H1 (cell line): Measurements from ENCODE around the gene TMEM222. TPM values are rescaled to one million over a fixed set of nuclear protein-coding genes. Genes with fewer than 3 reads are reported as not detected.

Experiments
- CTCF ChIA-PET: fragments of 300-600 bp; sonication (Branson Sonifier 250); formaldehyde crosslinking; loops from one replicate; lab custom pipeline; 2021; ENCODE audit not compliant: partially characterized antibody; lab: Charles Lee
- POLR2A ChIA-PET: fragments of 300-600 bp; sonication (Branson Sonifier 250); formaldehyde crosslinking; loops from one replicate; lab custom pipeline; 2021; ENCODE audit warnings: inconsistent platforms; ENCODE audit not compliant: partially characterized antibody; lab: Charles Lee
- DNase-seq, 2 experiments: peaks; one replicate each; pipeline versions ENCODE4 v3.0.0 to v3.0.0-alpha.2; 2010 to 2022; ENCODE audit warnings: low spot score in 2 of 2, low read depth in 1 of 2, mixed read lengths in 1 of 2
- FAIRE-seq: peaks from 2 replicates; lab custom pipeline; 2011; peaks lifted over from hg19 to GRCh38; lab: Jason Lieb, UNC
- H2AFZ ChIP-seq: 2 replicates; pipeline ENCODE4 v1.8.1; 2012; ENCODE audit warnings: low read length, inconsistent platforms
- H2AK5ac ChIP-seq: 2 replicates; pipeline ENCODE4 v1.6.1; 2013; ENCODE audit warnings: low read depth, low read length
- H2BK120ac ChIP-seq: replicated peaks from 2 replicates; pipeline ENCODE3; 2013; ENCODE audit warnings: low read depth, low read length, inconsistent platforms
- H2BK12ac ChIP-seq: 2 replicates; pipeline ENCODE4 v1.6.1; 2013; ENCODE audit warnings: low read depth, low read length
- H2BK15ac ChIP-seq: 2 replicates; pipeline ENCODE4 v1.6.1; 2013; ENCODE audit warnings: low read length
- H2BK20ac ChIP-seq: 2 replicates; pipeline ENCODE4 v1.6.1; 2013; ENCODE audit warnings: low read length
- H2BK5ac ChIP-seq: 2 replicates; pipeline ENCODE4 v1.6.1; 2013; ENCODE audit warnings: low read depth, low read length
- H3K14ac ChIP-seq: 2 replicates; pipeline ENCODE4 v1.6.1; 2013; ENCODE audit warnings: inconsistent platforms; ENCODE audit not compliant: insufficient read length
- H3K18ac ChIP-seq: 2 replicates; pipeline ENCODE4 v1.6.1; 2013; ENCODE audit warnings: low read length; ENCODE audit errors: extremely low read depth
- H3K23ac ChIP-seq: 2 replicates; pipeline ENCODE4 v1.6.1; 2013; ENCODE audit warnings: inconsistent platforms; ENCODE audit not compliant: insufficient read length
- H3K23me2 ChIP-seq: 2 replicates; pipeline ENCODE4 v1.6.1; 2013; ENCODE audit warnings: low read depth, low read length
- H3K27ac ChIP-seq: 2 replicates; pipeline ENCODE4 v1.6.1; 2011; ENCODE audit warnings: low read depth, low read length, inconsistent platforms
- H3K27me3 ChIP-seq, 4 experiments: replicated peaks in 1 of 4; 1 replicate in 1 of 4; 2 replicates in 3 of 4; pipeline versions ENCODE4 v1.6.1 to v1.8.1; 2011 to 2013; ENCODE audit warnings: low read length in 3 of 4, mild to moderate bottlenecking in 3 of 4, inconsistent platforms in 2 of 4, mixed read lengths in 2 of 4, moderate library complexity in 1 of 4; ENCODE audit not compliant: control insufficient read depth in 3 of 4, insufficient read depth in 3 of 4; ENCODE audit errors: extremely low read depth in 1 of 4
- H3K36me3 ChIP-seq, 4 experiments: 2 replicates each; pipeline versions ENCODE4 v1.6.1 to v1.8.1; 2011 to 2013; ENCODE audit warnings: mild to moderate bottlenecking in 4 of 4, low read length in 3 of 4, moderate library complexity in 2 of 4, control low read depth in 1 of 4, inconsistent platforms in 1 of 4; ENCODE audit not compliant: insufficient read depth in 4 of 4, control insufficient read depth in 2 of 4
- H3K4ac ChIP-seq: replicated peaks from 2 replicates; pipeline ENCODE3; 2013; ENCODE audit warnings: low read length, low read depth, mixed read lengths, inconsistent platforms; ENCODE audit not compliant: insufficient read length
- H3K4me1 ChIP-seq, 4 experiments: replicated peaks in 1 of 4; 1 replicate in 1 of 4; 2 replicates in 3 of 4; pipeline versions ENCODE4 v1.6.1 to v1.8.1; 2011 to 2013; ENCODE audit warnings: low read length in 3 of 4, inconsistent platforms in 2 of 4, mixed read lengths in 1 of 4; ENCODE audit not compliant: insufficient read depth in 4 of 4, control insufficient read depth in 3 of 4
- H3K4me2 ChIP-seq, 2 experiments: 2 replicates each; pipeline versions ENCODE4 v1.6.1 to v1.8.1; 2011 to 2013; ENCODE audit warnings: low read depth in 2 of 2, low read length in 2 of 2, control low read depth in 1 of 2, inconsistent platforms in 1 of 2, mild to moderate bottlenecking in 1 of 2; ENCODE audit not compliant: insufficient read depth in 1 of 2
- H3K4me3 ChIP-seq, 4 experiments: fragments of 200-600, 300-600 bp in 1 of 4; sonication (generic), shearing (Covaris generic), sonication (Bioruptor Twin) in 1 of 4; 2 replicates each; pipeline versions ENCODE4 v1.5.1 to v1.8.1; 2011 to 2016; ENCODE audit warnings: low read length in 4 of 4, low read depth in 3 of 4, control low read depth in 2 of 4, inconsistent platforms in 2 of 4, mild to moderate bottlenecking in 2 of 4, mixed read lengths in 1 of 4, moderate library complexity in 1 of 4; ENCODE audit not compliant: insufficient read depth in 2 of 4; ENCODE audit errors: extremely low read depth in 1 of 4
- H3K56ac ChIP-seq: replicated peaks from 2 replicates; pipeline ENCODE3; 2013; ENCODE audit warnings: low read depth, mild to moderate bottlenecking, mixed read lengths, low read length, inconsistent platforms; ENCODE audit not compliant: insufficient read length
- H3K79me1 ChIP-seq: 2 replicates; pipeline ENCODE4 v1.6.1; 2013; ENCODE audit warnings: low read depth, low read length, control low read depth
- H3K79me2 ChIP-seq, 2 experiments: 2 replicates each; pipeline versions ENCODE4 v1.6.1 to v1.8.1; 2012 to 2013; ENCODE audit warnings: low read length in 2 of 2, mild to moderate bottlenecking in 2 of 2, inconsistent platforms in 1 of 2; ENCODE audit not compliant: insufficient read depth in 2 of 2, control insufficient read depth in 1 of 2
- H3K9ac ChIP-seq, 4 experiments: replicated peaks in 1 of 4; 1 replicate in 1 of 4; 2 replicates in 3 of 4; pipeline versions ENCODE4 v1.6.1 to v1.8.1; 2011 to 2013; ENCODE audit warnings: low read depth in 3 of 4, low read length in 3 of 4, control low read depth in 2 of 4, mild to moderate bottlenecking in 2 of 4, moderate library complexity in 2 of 4, inconsistent platforms in 1 of 4; ENCODE audit errors: extremely low read depth in 1 of 4
- H3K9me3 ChIP-seq, 2 experiments: 2 replicates each; pipeline versions ENCODE4 v1.6.1 to v1.8.1; 2012 to 2013; ENCODE audit warnings: mild to moderate bottlenecking in 2 of 2, moderate library complexity in 2 of 2, control low read depth in 1 of 2, inconsistent platforms in 1 of 2, low read depth in 1 of 2, low read length in 1 of 2, mixed read lengths in 1 of 2; ENCODE audit not compliant: insufficient read depth in 2 of 2
- H4K20me1 ChIP-seq, 2 experiments: replicated peaks in 1 of 2; 2 replicates each; pipeline versions ENCODE3 to v1.8.1; 2011 to 2013; ENCODE audit warnings: inconsistent platforms in 2 of 2, low read length in 2 of 2, mild to moderate bottlenecking in 1 of 2; ENCODE audit not compliant: insufficient read depth in 2 of 2, control insufficient read depth in 1 of 2
- H4K5ac ChIP-seq: 2 replicates; pipeline ENCODE4 v1.6.1; 2013; ENCODE audit warnings: low read length, low read depth, mixed read lengths, inconsistent platforms; ENCODE audit not compliant: insufficient read length
- H4K8ac ChIP-seq: 2 replicates; pipeline ENCODE4 v1.8.0; 2013; ENCODE audit warnings: mild to moderate bottlenecking, moderate library complexity, low read length, inconsistent platforms; ENCODE audit not compliant: insufficient read depth; ENCODE audit errors: extremely low read depth
- H4K91ac ChIP-seq: replicated peaks from 2 replicates; pipeline ENCODE3; 2013; ENCODE audit warnings: low read length, mixed read lengths, inconsistent platforms; ENCODE audit not compliant: insufficient read length
- ATF2 ChIP-seq: IDR thresholded peaks from 2 replicates; pipeline ENCODE4 v1.6.1; 2012; ENCODE audit warnings: low read length, inconsistent platforms
- CBX5 ChIP-seq: fragments of 300-800, 300-1000 bp; sonication (generic); IDR thresholded peaks from 2 replicates; pipeline ENCODE4 v1.7.1; 2016; ENCODE audit warnings: antibody characterized with exemption, low read length, low read depth
- EGR1 ChIP-seq: IDR thresholded peaks from 2 replicates; pipeline ENCODE4 v1.6.1; 2011; ENCODE audit warnings: low read depth, low read length, borderline replicate concordance
- MAX ChIP-seq: IDR thresholded peaks from 2 replicates; pipeline ENCODE4 v1.6.1; 2012; ENCODE audit warnings: inconsistent platforms
- RAD21 ChIP-seq, 2 experiments: IDR thresholded peaks in 1 of 2; conservative IDR thresholded peaks in 1 of 2; 2 replicates each; pipeline ENCODE4 v1.6.1; 2011; ENCODE audit warnings: low read depth in 2 of 2, low read length in 2 of 2, improper control_type of control experiment in 1 of 2, inconsistent platforms in 1 of 2, mild to moderate bottlenecking in 1 of 2, moderate library complexity in 1 of 2
- RFX5 ChIP-seq: IDR thresholded peaks from 2 replicates; pipeline ENCODE4 v1.6.1; 2011; ENCODE audit warnings: low read depth, low read length, improper control_type of control experiment, borderline replicate concordance
- SRF ChIP-seq: IDR thresholded peaks from 2 replicates; pipeline ENCODE4 v1.6.1; 2011; ENCODE audit warnings: mild to moderate bottlenecking, low read depth, low read length, moderate library complexity
- SUZ12 ChIP-seq: fragments of 200-600 bp; sonication (generic); IDR thresholded peaks from 2 replicates; pipeline ENCODE4 v1.6.1; 2012; ENCODE audit warnings: mild to moderate bottlenecking, inconsistent platforms, low read length, moderate library complexity, mixed read lengths
- WGBS, 2 experiments: shearing (Covaris generic) in 1 of 2; methylation state at CpG; one replicate each; pipeline versions ENCODE4 v1.1.6 to v1.1.7; 2013 to 2015; ENCODE audit warnings: low lambda C conversion rate in 2 of 2, mixed read lengths in 2 of 2, inconsistent platforms in 1 of 2, low coverage in 1 of 2, missing lambda C conversion rate in 1 of 2; ENCODE audit not compliant: insufficient replicate concordance in 2 of 2, insufficient coverage in 1 of 2, insufficient read length in 1 of 2; ENCODE audit errors: extremely low coverage in 1 of 2, missing lambda C conversion rate in 1 of 2; 5-methylcytosine and 5-hydroxymethylcytosine counted together
- polyA plus RNA-seq, 7 experiments: library from polyadenylated mRNA; depleted of rRNA in 3 of 7; stranded (reverse) in 5 of 7; unstranded in 2 of 7; fragments of >200 nt in 5 of 7; fragments of 200-250 nt in 2 of 7; gene quantifications; 1 replicate in 5 of 7; 2 replicates in 1 of 7; 4 replicates in 1 of 7; pipeline versions ENCODE4 v1.2.1 to v1.2.3, GENCODE V29; 2011 to 2013; ENCODE audit warnings: missing spikeins in 2 of 7, mixed read lengths in 2 of 7
- total RNA-seq: library from RNA; stranded (reverse); fragmentation: NEBNext Ultra II Directional; extraction: Animal tissue kit (Norgen Biotek cat#: 25700); gene quantifications from 2 replicates; pipeline ENCODE4 v1.2.1, GENCODE V29; 2021
- TF ChIP-seq, protein P1 (sequence below): IDR thresholded peaks from 2 replicates; pipeline ENCODE4 v1.6.1; 2012; ENCODE audit warnings: inconsistent platforms

Gene TMEM222
- total and polyA plus RNA-seq, 2 of the 8 experiments (the other 6 are each of a cell fraction or from before 2014, with no cell fraction given) = 27.0 to 51.8 TPM

DNA sequence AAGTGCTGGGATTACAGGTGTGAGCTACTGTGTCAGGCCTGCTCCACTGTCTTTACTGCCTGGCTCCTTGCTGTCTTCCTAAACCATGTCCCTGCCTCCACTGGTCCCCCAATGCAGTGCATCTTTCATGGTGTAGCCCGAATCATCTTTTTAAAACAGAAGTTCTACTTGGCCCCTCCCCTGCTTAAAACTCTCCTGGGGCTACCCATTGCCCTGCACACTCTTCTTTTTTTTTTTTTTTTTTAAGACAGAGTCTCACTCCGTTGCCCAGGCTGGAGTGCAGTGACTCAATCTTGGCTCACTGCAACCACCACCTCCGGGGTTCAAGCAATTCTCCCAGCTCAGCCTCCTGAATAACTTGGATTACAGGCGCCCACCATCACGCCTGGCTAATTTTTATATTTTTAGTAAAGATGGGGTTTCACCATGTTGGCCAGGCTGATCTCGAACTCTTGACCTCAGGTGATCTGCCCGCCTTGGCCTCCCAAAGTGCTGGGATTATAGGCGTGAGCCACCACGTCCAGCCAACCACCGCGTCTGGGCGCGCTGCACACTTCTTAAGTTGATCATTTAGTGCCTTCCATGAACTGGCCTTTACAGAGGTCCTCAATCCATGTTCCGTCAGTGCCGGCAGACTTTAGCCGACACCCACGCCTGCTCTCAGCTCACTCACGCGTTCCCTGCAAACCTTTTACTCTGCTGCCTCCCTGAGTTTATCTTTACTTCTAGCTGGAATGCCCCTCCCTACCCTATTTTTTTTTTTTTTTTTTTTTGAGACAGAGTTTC, 50.3 kb downstream of the TMEM222 start:
- Histone ChIP-seq H3K9ac (no peak overlapping the region), H3K27ac (no peak overlapping the region), H2BK20ac (no peak overlapping the region), H3K27me3 (no peaks in the 10 kb centered on the region), H3K36me3 (no peaks in the 10 kb centered on the region), H2BK15ac (no peak overlapping the region), H3K56ac (no peak overlapping the region), H2BK5ac (no peak overlapping the region), H3K14ac (no peak overlapping the region), H3K23ac (no peak overlapping the region), H3K4me3 (no peak overlapping the region), H3K4me1 (peaks cover 0 to 5% (median 3%) of the 10 kb centered on the region in 4 experiments; a peak in 6 of 7 replicates), H3K23me2 (no peaks in the 10 kb centered on the region; the same call in 1 of the 2 replicates), H3K79me1 (no peaks in the 10 kb centered on the region), H2AK5ac (no peak overlapping the region), H3K18ac (no peak overlapping the region), H2BK12ac (no peak overlapping the region), H4K20me1 (no peaks in the 10 kb centered on the region), H4K91ac (no peak overlapping the region), H3K4ac (no peak overlapping the region), H3K9me3 (no peaks in the 10 kb centered on the region), H4K8ac (no peak overlapping the region), H3K79me2 (no peaks in the 10 kb centered on the region), H2BK120ac (no peak overlapping the region), H2AFZ (no peak overlapping the region), H4K5ac (no peak overlapping the region), H3K4me2 (no peak overlapping the region)
- CTCF ChIA-PET = interaction anchor here (0.6 to 28.8 kb wide), 22 partner anchors 10 to 363 kb away, joined by 3 to 625 read pairs (median 4); partner anchors contain the start of genes CD164L2, FCN3 and GPR3
- 90% methylated on average over 18 of the region's 19 CpGs; no CpG with 5 or more reads in 1 of the 2 experiments for WGBS, 2 experiments
- no peak for FAIRE-seq
- DNase-seq = no peak
- POLR2A ChIA-PET = interaction anchor here (1.0 to 5.0 kb wide), 3 partner anchors 10 to 18 kb away, joined by 3 to 14 read pairs (median 5); partner anchors contain the start of gene CD164L2
- TF ChIP-seq MAX = no peak
- no peak for TF ChIP-seq RAD21 (IDR thresholded peaks at IDR 0.05 in 1 of 2, conservative IDR thresholded peaks at IDR 0.05 in 1 of 2; ENCODE audit: low read depth in 2 of 2, low read length in 2 of 2)
- no peak for TF ChIP-seq CBX5
- TF ChIP-seq SUZ12 = no peak
- TF ChIP-seq, protein P1, sequence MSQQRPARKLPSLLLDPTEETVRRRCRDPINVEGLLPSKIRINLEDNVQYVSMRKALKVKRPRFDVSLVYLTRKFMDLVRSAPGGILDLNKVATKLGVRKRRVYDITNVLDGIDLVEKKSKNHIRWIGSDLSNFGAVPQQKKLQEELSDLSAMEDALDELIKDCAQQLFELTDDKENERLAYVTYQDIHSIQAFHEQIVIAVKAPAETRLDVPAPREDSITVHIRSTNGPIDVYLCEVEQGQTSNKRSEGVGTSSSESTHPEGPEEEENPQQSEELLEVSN = no peak
- TF ChIP-seq SRF = no peak
- TF ChIP-seq ATF2 = no peak
- TF ChIP-seq RFX5 = no peak
- TF ChIP-seq EGR1 = no peak
